ENCODE results near the gene NRXN3.

- TF ChIP-seq CTCF (IDR thresholded peaks at IDR 0.05) = no peak
- TF ChIP-seq POLR2A (IDR thresholded peaks at IDR 0.05) = no peak
Observed at GRCh38 chr14:78683981-78684380, 513.8 kb downstream of the NRXN3 start.
